OCI-LY7 (cell line): ENCODE measurements around the gene ITGA8. TPM values are rescaled to one million over a fixed set of nuclear protein-coding genes. Genes with fewer than 3 reads are reported as not detected.

Experiments
- BruUV-seq: library from RNA; stranded (reverse); fragments of 400-500 nt; replicated peaks from 2 replicates; lab custom pipeline; 2021; lab: Mats Ljungman, UMichigan
- CTCF ChIA-PET: fragments of 300-600 bp; sonication (Branson Sonifier 250); formaldehyde crosslinking; loops from one replicate; lab custom pipeline; 2022; ENCODE audit warnings: antibody characterized with exemption; ENCODE audit not compliant: unreplicated experiment; lab: Charles Lee
- POLR2A ChIA-PET: fragments of 300-600 bp; sonication (Branson Sonifier 250); formaldehyde crosslinking; loops from one replicate; lab custom pipeline; 2022; ENCODE audit warnings: antibody characterized with exemption; lab: Charles Lee
- DNase-seq: peaks from one replicate; pipeline ENCODE4 v3.0.0-alpha.2; 2015; ENCODE audit warnings: low spot score
- H2AFZ ChIP-seq: fragments of 200-600 bp; sonication (generic), shearing (Covaris generic); 2 replicates; pipeline ENCODE4 v1.6.1; 2014; ENCODE audit warnings: mild to moderate bottlenecking, antibody characterized with exemption, low read length, moderate library complexity
- H3K27ac ChIP-seq: fragments of 200-600 bp; sonication (generic); 2 replicates; pipeline ENCODE4 v1.5.1; 2014; ENCODE audit warnings: mixed run types, low read depth, mild to moderate bottlenecking, moderate library complexity, low read length, inconsistent platforms; ENCODE audit not compliant: poor library complexity, severe bottlenecking
- H3K36me3 ChIP-seq: fragments of 200-600 bp; sonication (generic); 2 replicates; pipeline ENCODE4 v1.6.1; 2014; ENCODE audit warnings: mild to moderate bottlenecking, antibody characterized with exemption, low read length, moderate library complexity, mixed read lengths; ENCODE audit not compliant: insufficient read depth
- H3K4me1 ChIP-seq: fragments of 200-600 bp; sonication (generic); 2 replicates; pipeline ENCODE4 v1.5.1; 2014; ENCODE audit warnings: mild to moderate bottlenecking, low read length; ENCODE audit not compliant: insufficient read depth, poor library complexity, severe bottlenecking
- H3K4me2 ChIP-seq: fragments of 200-600 bp; sonication (generic); 2 replicates; pipeline ENCODE4 v1.6.1; 2014; ENCODE audit warnings: mild to moderate bottlenecking, low read length
- H3K4me3 ChIP-seq: fragments of 200-600 bp; sonication (generic); 2 replicates; pipeline ENCODE4 v1.5.1; 2014; ENCODE audit warnings: mild to moderate bottlenecking, low read depth, low read length; ENCODE audit not compliant: poor library complexity, severe bottlenecking
- H3K79me2 ChIP-seq: fragments of 200-600 bp; sonication (generic); 2 replicates; pipeline ENCODE4 v1.6.1; 2016; ENCODE audit warnings: low read depth, mild to moderate bottlenecking, low read length, moderate library complexity, mixed read lengths; ENCODE audit not compliant: insufficient read depth
- H3K9me2 ChIP-seq: fragments of 200-600 bp; sonication (generic); 2 replicates; pipeline ENCODE4 v1.6.1; 2016; ENCODE audit warnings: mild to moderate bottlenecking, low read length, mixed read lengths; ENCODE audit not compliant: insufficient read depth
- H3K9me3 ChIP-seq: fragments of 200-600 bp; sonication (generic); 2 replicates; pipeline ENCODE4 v1.6.1; 2014; ENCODE audit warnings: mild to moderate bottlenecking, mixed run types, low read length, mixed read lengths
- H4K20me1 ChIP-seq: fragments of 200-600 bp; sonication (generic); 2 replicates; pipeline ENCODE4 v1.6.1; 2014; ENCODE audit warnings: mild to moderate bottlenecking, antibody characterized with exemption, low read length, moderate library complexity, mixed read lengths; ENCODE audit not compliant: insufficient read depth
- EZH2phosphoT487 ChIP-seq: fragments of 200-600 bp; sonication (generic); IDR thresholded peaks from 2 replicates; pipeline ENCODE4 v1.6.1; 2018; ENCODE audit warnings: low read depth, borderline replicate concordance, mild to moderate bottlenecking, mixed run types, antibody characterized with exemption, low read length, moderate library complexity, mixed read lengths
- intact Hi-C: fragments of 100-400 bp; cut with micrococcal nuclease; formaldehyde crosslinking; loops from one replicate; pipeline ENCODE4 v1.10.0; 2022; ENCODE audit not compliant: unreplicated experiment
- total RNA-seq, 2 experiments: library from RNA; depleted of rRNA in 1 of 2; stranded (reverse); fragments of >200 nt in 1 of 2; shearing (Covaris generic) in 1 of 2; gene quantifications; 2 replicates each; pipeline ENCODE4 v1.2.3, GENCODE V29; 2014 to 2022
- TF ChIP-seq, protein P1 (sequence below): fragments of 200-600 bp; sonication (generic); conservative IDR thresholded peaks from 2 replicates; pipeline ENCODE4 v1.5.1; 2014; ENCODE audit warnings: mild to moderate bottlenecking, antibody characterized with exemption, low read length, moderate library complexity, mixed read lengths

The ITGA8 gene
- total RNA-seq, 2 experiments from 2014 or later, result not detected

DNA sequence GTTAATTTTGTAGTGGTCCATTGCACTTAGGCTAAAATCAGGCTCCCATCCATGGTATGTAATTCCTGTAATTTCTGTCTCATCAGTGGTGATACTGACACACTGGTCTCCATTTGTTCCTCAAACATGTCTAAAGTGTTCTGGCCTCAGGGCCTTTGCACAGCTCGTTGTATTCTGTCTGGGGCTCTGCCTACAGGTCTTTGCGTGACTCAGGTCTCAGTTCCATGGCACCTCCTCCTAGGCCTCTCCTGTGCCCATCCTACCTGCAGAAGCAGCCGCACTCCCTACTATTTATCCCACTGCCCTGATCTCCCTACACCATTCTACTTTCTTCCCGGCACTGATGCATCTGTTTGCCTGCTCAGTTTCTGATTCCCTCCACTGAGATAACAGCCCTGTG lies 173.8 kb downstream of the ITGA8 start:
- no peak overlapping the region for H3K4me2 ChIP-seq
- no peaks in the 10 kb centered on the region for H3K9me3 ChIP-seq
- no peaks in the 10 kb centered on the region for H3K9me2 ChIP-seq
- no peaks in the 10 kb centered on the region for H4K20me1 ChIP-seq
- BruUV-seq, result no TSS peak
- H3K79me2 ChIP-seq, result no peaks in the 10 kb centered on the region
- H3K36me3 ChIP-seq, result no peaks in the 10 kb centered on the region
- POLR2A ChIA-PET, result no interaction called here
- no peak for TF ChIP-seq EZH2phosphoT487
- TF ChIP-seq, protein P1, sequence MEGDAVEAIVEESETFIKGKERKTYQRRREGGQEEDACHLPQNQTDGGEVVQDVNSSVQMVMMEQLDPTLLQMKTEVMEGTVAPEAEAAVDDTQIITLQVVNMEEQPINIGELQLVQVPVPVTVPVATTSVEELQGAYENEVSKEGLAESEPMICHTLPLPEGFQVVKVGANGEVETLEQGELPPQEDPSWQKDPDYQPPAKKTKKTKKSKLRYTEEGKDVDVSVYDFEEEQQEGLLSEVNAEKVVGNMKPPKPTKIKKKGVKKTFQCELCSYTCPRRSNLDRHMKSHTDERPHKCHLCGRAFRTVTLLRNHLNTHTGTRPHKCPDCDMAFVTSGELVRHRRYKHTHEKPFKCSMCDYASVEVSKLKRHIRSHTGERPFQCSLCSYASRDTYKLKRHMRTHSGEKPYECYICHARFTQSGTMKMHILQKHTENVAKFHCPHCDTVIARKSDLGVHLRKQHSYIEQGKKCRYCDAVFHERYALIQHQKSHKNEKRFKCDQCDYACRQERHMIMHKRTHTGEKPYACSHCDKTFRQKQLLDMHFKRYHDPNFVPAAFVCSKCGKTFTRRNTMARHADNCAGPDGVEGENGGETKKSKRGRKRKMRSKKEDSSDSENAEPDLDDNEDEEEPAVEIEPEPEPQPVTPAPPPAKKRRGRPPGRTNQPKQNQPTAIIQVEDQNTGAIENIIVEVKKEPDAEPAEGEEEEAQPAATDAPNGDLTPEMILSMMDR, result no peak
- H2AFZ ChIP-seq, result no peak overlapping the region
- no peak for DNase-seq
- H3K27ac ChIP-seq, result no peak overlapping the region
- H3K4me3 ChIP-seq, result no peak overlapping the region
- intact Hi-C loops, result no loop called here
- H3K4me1 ChIP-seq, result no peaks in the 10 kb centered on the region
- CTCF ChIA-PET, result no interaction called here

DNA sequence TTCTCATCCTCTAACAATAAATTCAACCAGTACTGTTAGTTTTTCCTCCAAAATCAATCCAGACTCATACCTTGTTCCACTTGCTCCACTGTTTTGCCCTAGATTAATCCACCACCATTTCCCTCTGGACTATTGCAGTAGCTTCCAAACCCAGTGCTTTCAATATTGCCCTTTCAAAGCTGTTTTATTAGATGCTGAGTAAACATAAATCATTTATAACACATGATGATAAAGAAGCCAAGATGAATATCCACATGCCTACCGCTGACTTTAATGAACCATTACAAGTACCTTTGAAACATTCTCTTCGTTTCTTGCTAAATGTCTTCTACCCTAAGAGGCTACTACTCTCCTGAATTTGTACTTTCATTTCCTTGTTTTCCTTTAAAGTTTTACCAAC lies 174.5 kb downstream of the ITGA8 start:
- Histone ChIP-seq H3K4me1 (no peaks in the 10 kb centered on the region), H3K9me3 (no peaks in the 10 kb centered on the region), H3K4me2 (no peak overlapping the region), H3K79me2 (no peaks in the 10 kb centered on the region), H3K9me2 (no peaks in the 10 kb centered on the region), H3K36me3 (no peaks in the 10 kb centered on the region), H2AFZ (no peak overlapping the region), H3K4me3 (no peak overlapping the region), H4K20me1 (no peaks in the 10 kb centered on the region), H3K27ac (no peak overlapping the region)
- intact Hi-C loops, result no loop called here
- no TSS peak for BruUV-seq
- TF ChIP-seq, protein P1, result no peak
- TF ChIP-seq EZH2phosphoT487, result no peak
- ChIA-PET CTCF (no interaction called here), POLR2A (interaction anchor here (0.8 kb wide), 1 partner anchor 188 kb away, joined by 4 read pairs; no protein-coding TSS in a partner anchor)
- no peak for DNase-seq

DNA sequence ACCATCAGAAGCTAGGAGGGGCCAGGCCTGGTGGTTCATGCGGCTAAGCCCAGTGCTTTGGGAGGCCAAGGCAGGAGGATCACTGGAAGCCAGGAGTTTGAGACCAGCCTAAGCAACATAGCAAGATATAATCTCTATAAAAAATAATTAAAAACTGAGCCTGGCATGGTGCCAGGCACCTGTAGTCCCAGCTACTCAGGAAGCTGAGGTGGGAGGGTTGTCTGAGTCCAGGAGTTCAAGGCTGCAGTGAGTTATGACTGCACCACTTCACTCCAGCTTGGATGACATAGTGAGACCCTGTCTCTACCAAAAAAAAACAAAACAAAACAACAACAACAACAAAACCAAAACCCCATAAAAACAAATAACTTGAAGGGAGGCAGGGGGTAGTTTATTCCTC lies 175.7 kb downstream of the ITGA8 start:
- Histone ChIP-seq H3K4me1 (no peaks in the 10 kb centered on the region), H3K4me3 (no peak overlapping the region), H4K20me1 (no peaks in the 10 kb centered on the region), H3K9me3 (no peaks in the 10 kb centered on the region), H3K9me2 (no peaks in the 10 kb centered on the region), H3K27ac (no peak overlapping the region), H3K36me3 (no peaks in the 10 kb centered on the region), H3K79me2 (no peaks in the 10 kb centered on the region), H3K4me2 (no peak overlapping the region), H2AFZ (no peak overlapping the region)
- DNase-seq, result no peak
- POLR2A ChIA-PET, result no interaction called here
- no TSS peak for BruUV-seq
- TF ChIP-seq, protein P1, result no peak
- TF ChIP-seq EZH2phosphoT487, result no peak
- intact Hi-C loops, result no loop called here
- CTCF ChIA-PET, result no interaction called here
